NCI-H146 treated with DMSO at 0.1 percent for 48 hours (cell line): ENCODE measurements around the gene PARD3B.

Source experiments
- DNase-seq: peaks from one replicate; lab custom pipeline; 2025; ENCODE audit not compliant: unreplicated experiment; lab: John Stamatoyannopoulos, UW

PARD3B gene

GRCh38 chr2:204581946-204582345, 36.7 kb downstream of the PARD3B start:
- DNase-seq: no peak

- no peak for DNase-seq
Observed at GRCh38 chr2:204583773-204584172, 38.5 kb downstream of the PARD3B start.

DNA sequence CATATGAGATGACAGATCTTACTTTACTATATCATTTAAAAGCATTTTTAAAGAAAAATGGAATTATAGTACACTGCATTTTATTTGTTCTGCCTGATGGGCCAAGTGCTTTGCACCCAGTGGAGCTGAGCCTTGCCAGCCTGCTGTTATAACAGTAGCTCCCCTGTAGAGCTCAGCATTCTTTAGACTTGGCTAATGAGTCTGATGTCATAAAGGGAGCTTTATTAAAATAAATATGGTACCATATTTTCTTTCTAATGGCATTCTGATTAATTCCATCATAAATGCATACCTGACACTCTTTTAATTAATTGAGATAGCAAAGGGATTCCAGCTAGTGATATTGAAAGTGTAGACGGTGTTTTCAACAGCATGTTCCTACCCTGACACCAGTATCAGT, 40.7 kb downstream of the PARD3B start:
- no peak for DNase-seq

DNA sequence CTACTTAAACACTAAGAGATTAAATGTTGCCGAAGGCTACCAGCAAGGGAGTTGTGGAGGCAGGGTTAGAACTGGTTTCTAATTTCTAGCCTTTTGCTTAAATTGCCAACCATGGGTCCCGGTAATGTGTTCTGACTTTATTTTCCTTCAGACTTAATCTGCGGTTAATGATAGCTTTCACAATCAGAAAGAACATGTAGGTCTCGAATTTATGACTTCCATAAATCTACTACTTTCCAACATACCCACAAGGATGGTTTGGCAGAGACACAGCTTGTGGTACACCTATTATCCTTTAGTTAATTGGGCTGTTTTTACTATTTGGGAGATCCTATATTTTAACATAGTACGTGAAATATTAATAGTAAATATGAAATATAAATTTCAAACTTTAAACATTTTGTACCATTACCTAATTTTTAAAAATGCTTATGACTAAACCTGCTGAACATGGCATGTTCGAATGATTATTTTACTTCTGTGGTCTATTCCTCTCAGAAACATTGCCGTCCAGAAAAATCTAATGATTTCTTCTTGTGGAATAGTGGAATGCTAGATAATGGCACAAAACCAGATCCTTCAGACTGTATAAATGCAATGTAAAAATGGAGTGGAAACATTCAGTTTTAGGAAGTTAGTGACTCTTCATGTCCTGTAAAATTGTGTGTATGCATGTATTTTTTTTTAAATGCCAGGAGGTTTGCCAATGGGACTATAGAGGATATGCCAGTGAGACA, 41.3 kb downstream of the PARD3B start:
- DNase-seq: no peak

- no peak for DNase-seq
Observed at GRCh38 chr2:204590063-204590462, 44.8 kb downstream of the PARD3B start.

- DNase-seq: no peak
Observed at GRCh38 chr2:204591225-204591624, 46.0 kb downstream of the PARD3B start.

GRCh38 chr2:204604061-204604460, 58.8 kb downstream of the PARD3B start:
- DNase-seq: no peak

DNA sequence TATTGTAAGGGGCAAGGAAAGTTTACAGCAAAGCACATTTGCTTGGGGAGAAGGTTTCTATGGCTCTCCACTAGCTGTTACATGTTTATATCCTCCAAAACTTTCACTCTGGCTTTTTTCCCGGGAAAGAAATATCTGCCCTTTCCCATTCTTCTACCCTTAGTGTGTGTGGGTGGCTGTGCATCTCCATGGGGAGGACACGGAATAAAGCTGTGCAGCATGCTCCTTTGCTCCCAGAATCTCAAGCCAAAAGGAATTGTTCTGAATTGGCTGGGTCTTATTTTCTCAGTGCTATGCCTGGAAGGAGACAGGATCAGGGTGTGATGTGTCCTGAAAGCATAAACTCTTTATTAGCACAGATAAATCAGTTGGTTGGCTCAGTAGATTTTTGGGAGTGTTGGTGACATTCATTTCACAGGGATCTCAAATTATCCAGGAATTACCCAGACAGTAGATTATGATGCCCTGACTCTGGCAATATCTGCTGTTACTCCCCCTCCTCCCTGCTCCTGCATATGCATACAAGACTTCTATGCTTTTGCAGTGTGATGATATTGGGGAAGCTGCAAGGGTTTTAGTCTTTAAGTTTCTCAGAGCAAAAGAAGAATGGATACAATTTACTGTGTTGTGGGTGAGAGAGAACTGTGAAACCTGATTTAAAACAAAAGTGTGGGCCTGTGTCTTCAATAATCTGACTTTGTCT, 63.1 kb downstream of the PARD3B start:
- DNase-seq: no peak

DNA sequence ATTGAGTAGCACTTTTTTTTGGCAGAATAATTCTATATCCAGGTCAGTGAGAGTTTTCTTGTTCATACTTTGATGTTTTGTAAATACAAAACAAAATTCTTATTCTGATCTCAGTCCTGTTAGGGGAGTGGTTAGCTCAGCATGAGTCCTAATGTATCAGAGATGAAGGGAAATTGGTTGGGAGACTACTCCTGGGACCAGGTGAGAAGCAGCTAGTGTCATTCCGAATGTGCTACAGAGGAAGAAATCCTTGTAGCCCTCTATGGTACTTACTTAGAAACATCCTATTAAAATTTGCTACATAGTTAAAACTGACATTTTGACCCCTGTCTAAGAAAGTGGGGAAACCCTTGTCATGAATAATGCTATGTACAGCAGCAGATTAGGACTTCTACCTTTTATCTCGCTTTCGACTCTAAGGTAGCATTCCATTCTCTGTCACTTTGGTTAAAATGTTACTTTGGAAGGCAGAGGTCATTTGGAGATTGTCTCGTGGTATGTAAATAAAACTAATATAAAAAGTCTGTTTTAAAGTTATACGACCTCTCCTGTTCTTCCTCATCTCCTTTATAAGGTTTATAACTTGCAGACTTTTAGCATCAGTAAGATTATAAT, 65.8 kb downstream of the PARD3B start:
- DNase-seq: no peak

DNA sequence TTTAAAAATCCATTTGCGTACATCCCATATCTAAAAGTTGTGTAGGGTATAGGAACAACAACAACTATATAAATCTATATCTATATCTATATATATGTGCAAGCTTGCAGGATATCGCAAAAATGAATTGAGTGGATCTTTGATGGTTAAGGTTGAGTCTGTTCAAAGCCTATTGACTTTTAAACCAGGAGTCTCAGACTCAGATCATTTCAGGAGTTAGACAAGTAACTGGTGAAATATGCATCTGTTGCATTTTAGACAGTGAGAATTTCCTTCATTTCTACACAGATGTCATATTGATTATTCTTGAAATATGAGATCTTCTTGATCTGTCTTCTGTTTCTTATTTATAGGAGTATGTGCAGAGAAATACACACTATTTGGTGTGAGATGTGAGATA, 66.5 kb downstream of the PARD3B start:
- no peak for DNase-seq

GRCh38 chr2:204613635-204614034, 68.4 kb downstream of the PARD3B start:
- no peak for DNase-seq

DNA sequence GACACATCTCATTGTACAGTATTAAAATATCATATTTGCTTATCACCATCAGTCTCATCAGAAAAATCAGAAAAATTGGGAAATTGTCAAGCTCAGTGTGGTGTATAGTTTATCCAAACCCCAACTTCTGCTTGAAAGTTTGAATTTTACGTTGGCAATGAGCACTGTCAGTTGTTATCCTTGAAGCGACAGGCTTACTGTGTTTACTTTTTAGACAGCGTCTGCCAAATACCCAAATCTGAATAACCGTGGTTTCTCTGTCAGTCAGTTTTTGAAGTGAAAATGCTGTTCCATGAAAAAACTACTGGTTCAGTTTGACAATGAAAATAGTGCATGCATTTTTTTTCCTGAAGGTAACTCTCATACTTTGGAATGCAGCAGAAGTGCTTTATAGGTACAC, 70.2 kb downstream of the PARD3B start:
- no peak for DNase-seq

DNA sequence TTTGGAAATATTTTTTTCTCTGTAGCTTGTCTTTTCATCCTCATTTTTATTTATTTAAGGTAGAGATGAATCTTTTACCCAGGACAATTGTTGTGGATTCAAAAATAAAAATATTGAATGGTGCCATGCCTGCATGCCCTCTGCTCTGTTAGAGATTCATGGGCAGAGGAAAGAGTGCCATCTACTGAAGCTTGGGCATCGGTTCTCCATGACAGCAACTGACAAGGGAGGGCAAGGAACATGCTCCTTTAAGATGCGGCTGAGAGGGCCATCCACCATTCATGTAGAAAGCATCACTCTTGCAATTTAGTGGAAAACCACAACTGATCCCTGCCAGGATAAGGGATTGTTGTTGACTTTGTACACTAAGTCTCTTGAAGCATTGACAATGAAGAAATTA, 79.9 kb downstream of the PARD3B start:
- no peak for DNase-seq

DNA sequence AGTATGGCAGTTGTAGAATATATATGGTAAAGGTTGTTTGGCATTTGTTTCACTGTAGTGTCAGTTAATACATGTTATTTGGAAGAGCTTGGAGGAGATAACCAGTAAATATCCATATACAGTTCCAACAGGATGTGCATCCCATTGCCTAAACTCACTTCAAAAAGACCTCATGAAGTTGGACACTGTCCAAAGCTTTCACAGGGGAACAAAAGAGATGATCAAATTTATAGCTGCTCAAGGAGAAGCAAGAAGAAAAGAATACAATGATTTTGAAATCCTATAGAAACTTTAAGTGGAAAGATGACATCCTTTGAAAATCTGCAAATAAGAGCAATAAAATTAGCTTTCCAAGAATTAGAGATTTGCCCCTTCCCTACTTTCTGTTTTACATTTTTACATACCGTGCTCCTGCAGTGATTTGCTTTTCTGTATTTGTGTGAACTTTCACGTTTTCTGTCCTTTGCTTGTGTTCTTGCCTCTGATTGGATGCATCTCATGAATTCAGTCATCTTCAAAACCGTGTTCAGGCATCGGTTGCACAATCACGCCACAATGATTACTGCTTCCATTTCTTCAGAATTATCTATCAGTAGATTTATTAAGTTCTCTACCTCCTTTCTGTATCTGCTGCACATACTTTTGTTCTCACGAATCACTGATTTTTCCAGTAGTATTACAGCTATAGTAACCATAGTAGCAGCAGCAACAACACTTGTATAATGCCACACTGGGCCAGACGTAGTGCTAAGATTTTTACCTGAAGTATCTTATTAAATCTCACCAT, 83.8 kb downstream of the PARD3B start:
- no peak for DNase-seq

DNA sequence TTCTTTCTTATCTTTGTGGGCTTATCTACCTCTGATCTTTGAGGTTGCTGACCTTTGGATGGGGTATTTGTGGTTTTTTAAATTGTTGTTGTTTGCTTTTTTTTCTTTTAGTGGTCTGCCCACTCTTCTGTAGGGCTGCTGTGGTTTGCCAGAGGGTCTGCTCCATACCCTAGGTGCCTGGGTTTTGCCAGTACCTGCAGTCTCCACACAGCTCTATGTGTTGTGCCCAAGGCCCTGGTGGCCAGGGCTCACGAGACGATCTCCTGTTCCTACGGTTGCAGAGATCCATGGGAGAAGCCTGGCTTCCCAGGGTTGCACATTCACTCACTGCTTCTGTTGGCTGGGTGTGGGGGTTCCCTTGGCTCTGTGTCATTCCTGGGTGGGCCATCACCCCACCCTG, 87.1 kb downstream of the PARD3B start:
- no peak for DNase-seq

DNA sequence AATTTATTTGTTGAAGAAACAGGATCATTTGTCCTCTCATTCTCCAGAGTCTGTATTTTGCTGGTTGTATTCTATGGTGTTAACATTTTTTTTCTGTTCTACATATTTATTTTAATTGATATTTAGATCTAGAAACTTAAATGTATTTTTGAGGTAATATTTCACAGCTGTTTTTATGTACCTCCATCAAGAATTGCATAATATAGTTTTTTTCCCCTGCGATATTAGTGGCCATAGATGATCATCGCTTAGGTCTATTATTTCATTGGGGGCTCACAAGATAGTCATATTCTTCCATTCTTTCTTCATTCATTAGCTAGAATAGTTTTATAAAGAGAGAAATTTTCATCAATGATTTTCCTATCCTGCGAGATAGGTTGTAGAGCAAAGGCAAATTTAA, 89.3 kb downstream of the PARD3B start:
- DNase-seq: no peak

GRCh38 chr2:204635478-204635877, 90.2 kb downstream of the PARD3B start:
- DNase-seq: no peak

- no peak for DNase-seq
Observed at GRCh38 chr2:204638471-204639194, 93.4 kb downstream of the PARD3B start.

- no peak for DNase-seq
Observed at GRCh38 chr2:204643326-204643725, 98.1 kb downstream of the PARD3B start.

GRCh38 chr2:204645018-204645773, 99.9 kb downstream of the PARD3B start:
- DNase-seq: no peak
